Body of pancreas (tissue), 4 donors: ENCODE data around the gene FPR2. TPM values are rescaled to one million over a fixed set of nuclear protein-coding genes. Genes with fewer than 3 reads are reported as not detected.

Experiments
- ATAC-seq: fragments of 150-250 bp; one replicate; pipeline ENCODE4 v1.9.1; 2016
- DNase-seq, 4 donors: peaks; one replicate each; pipeline ENCODE4 v3.0.0-alpha.2; 2019
- H3K27ac ChIP-seq, 4 donors: fragments of 200-600 bp; sonication (generic); 1 replicate in 3 of 4; 2 replicates in 1 of 4; pipeline versions ENCODE4 v1.5.1 to v1.6.1; 2016 to 2019; ENCODE audit warnings: mild to moderate bottlenecking in 1 of 4, mixed read lengths in 1 of 4, moderate library complexity in 1 of 4
- H3K27me3 ChIP-seq, 2 donors: fragments of 200-600 bp; sonication (generic); one replicate each; pipeline ENCODE4 v1.6.0; 2016; ENCODE audit warnings: mild to moderate bottlenecking in 1 of 2
- H3K36me3 ChIP-seq, 2 donors: fragments of 200-600 bp; sonication (generic); replicated peaks in 1 of 2; 2 replicates each; pipeline ENCODE4 v1.5.1; 2016; ENCODE audit warnings: low read depth in 2 of 2; ENCODE audit not compliant: insufficient read depth in 1 of 2
- H3K4me1 ChIP-seq: fragments of 200-600 bp; sonication (generic); one replicate; pipeline ENCODE4 v1.6.0; 2016
- H3K4me3 ChIP-seq, 2 donors: fragments of 200-600 bp; sonication (generic); 1 replicate in 1 of 2; 2 replicates in 1 of 2; pipeline ENCODE4 v1.5.1; 2016 to 2019
- H3K9me3 ChIP-seq, 3 donors: fragments of 200-600 bp; sonication (generic); 1 replicate in 2 of 3; 2 replicates in 1 of 3; pipeline ENCODE4 v1.5.1; 2016
- POLR2A ChIP-seq, 3 donors: fragments of 450-650 bp; IDR thresholded peaks; one replicate each; pipeline ENCODE4 v1.6.1; 2016; ENCODE audit warnings: antibody characterized with exemption in 3 of 3, mild to moderate bottlenecking in 2 of 3
- WGBS, 2 donors: methylation state at CpG; one replicate each; pipeline ENCODE4 v1.1.5; 2017; 5-methylcytosine and 5-hydroxymethylcytosine counted together
- intact Hi-C: fragments of 100-400 bp; cut with DNase I; formaldehyde crosslinking; loops from one replicate; pipeline ENCODE4 v1.15.1; 2023
- total RNA-seq, 2 donors: library from RNA; depleted of rRNA; stranded (reverse); fragments of >200 nt; gene quantifications; one replicate each; pipeline ENCODE4 v1.1.0, GENCODE V29; 2016
- TF ChIP-seq, protein P1 (sequence below), 7 experiments: fragments of 450-650 bp in 4 of 7; fragments of 200-600 bp in 3 of 7; sonication (generic) in 3 of 7; IDR thresholded peaks; one replicate each; pipeline ENCODE4 v1.5.1; 2016 to 2019; ENCODE audit warnings: antibody characterized with exemption in 7 of 7

Gene FPR2
- total RNA-seq, 2 donors from 2014 or later = 0.78 TPM; not detected in 1

- no peaks in the 10 kb centered on the region for H3K9me3 ChIP-seq
- no peaks in the 10 kb centered on the region for H3K27me3 ChIP-seq
- intact Hi-C loops = no loop called here
- H3K27ac ChIP-seq = peak overlapping the region in 1 of 4 donors; percentile 69
- ATAC-seq (no peak), DNase-seq (peak; percentile 11 to 78 (median 18))
- H3K36me3 ChIP-seq = no peaks in the 10 kb centered on the region
- TF ChIP-seq, protein P1, sequence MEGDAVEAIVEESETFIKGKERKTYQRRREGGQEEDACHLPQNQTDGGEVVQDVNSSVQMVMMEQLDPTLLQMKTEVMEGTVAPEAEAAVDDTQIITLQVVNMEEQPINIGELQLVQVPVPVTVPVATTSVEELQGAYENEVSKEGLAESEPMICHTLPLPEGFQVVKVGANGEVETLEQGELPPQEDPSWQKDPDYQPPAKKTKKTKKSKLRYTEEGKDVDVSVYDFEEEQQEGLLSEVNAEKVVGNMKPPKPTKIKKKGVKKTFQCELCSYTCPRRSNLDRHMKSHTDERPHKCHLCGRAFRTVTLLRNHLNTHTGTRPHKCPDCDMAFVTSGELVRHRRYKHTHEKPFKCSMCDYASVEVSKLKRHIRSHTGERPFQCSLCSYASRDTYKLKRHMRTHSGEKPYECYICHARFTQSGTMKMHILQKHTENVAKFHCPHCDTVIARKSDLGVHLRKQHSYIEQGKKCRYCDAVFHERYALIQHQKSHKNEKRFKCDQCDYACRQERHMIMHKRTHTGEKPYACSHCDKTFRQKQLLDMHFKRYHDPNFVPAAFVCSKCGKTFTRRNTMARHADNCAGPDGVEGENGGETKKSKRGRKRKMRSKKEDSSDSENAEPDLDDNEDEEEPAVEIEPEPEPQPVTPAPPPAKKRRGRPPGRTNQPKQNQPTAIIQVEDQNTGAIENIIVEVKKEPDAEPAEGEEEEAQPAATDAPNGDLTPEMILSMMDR (IDR thresholded peaks at IDR 0.05) = no peak
- peak in 1 of 3 donors; percentile 20 for TF ChIP-seq POLR2A (IDR thresholded peaks at IDR 0.05)
- WGBS, 2 donors = 48 to 57% methylated on average over 6 of the region's 6 CpGs
- no peaks in the 10 kb centered on the region for H3K4me1 ChIP-seq
- no peak overlapping the region for H3K4me3 ChIP-seq
These were observed 24.1 kb downstream of the FPR2 start for GRCh38 chr19:51784922-51785690.

- Histone ChIP-seq H3K9me3 (no peaks in the 10 kb centered on the region), H3K36me3 (no peaks in the 10 kb centered on the region), H3K4me1 (no peaks in the 10 kb centered on the region), H3K4me3 (no peak overlapping the region), H3K27ac (peak overlapping the region in 1 of 4 donors; percentile 26), H3K27me3 (no peaks in the 10 kb centered on the region)
- DNase-seq (no peak), ATAC-seq (no peak)
- no peak for TF ChIP-seq POLR2A (IDR thresholded peaks at IDR 0.05)
- TF ChIP-seq, protein P1 (IDR thresholded peaks at IDR 0.05) = no peak
- 36 to 40% methylated on average over 6 of the region's 6 CpGs for WGBS, 2 donors
- intact Hi-C loops = no loop called here
These were observed 25.9 kb downstream of the FPR2 start for GRCh38 chr19:51786646-51787494.

- Histone ChIP-seq H3K36me3 (no peaks in the 10 kb centered on the region), H3K9me3 (no peaks in the 10 kb centered on the region), H3K4me1 (no peaks in the 10 kb centered on the region), H3K27me3 (no peaks in the 10 kb centered on the region), H3K4me3 (no peak overlapping the region), H3K27ac (no peak overlapping the region)
- intact Hi-C loops = no loop called here
- DNase-seq (no peak), ATAC-seq (no peak)
- TF ChIP-seq POLR2A (IDR thresholded peaks at IDR 0.05) = no peak
- TF ChIP-seq, protein P1 (IDR thresholded peaks at IDR 0.05) = no peak
- 44 to 47% methylated on average over 2 of the region's 2 CpGs for WGBS, 2 donors
These were observed 27.0 kb downstream of the FPR2 start for GRCh38 chr19:51788029-51788428.

- intact Hi-C loops = no loop called here
- H3K4me3 ChIP-seq = no peak overlapping the region
- WGBS, 2 donors = 59 to 64% methylated on average over 6 of the region's 6 CpGs
- DNase-seq (peak in 1 of 4 donors; percentile 29), ATAC-seq (no peak)
- no peaks in the 10 kb centered on the region for H3K9me3 ChIP-seq
- no peaks in the 10 kb centered on the region for H3K27me3 ChIP-seq
- H3K4me1 ChIP-seq = no peaks in the 10 kb centered on the region
- no peaks in the 10 kb centered on the region for H3K36me3 ChIP-seq
- peak overlapping the region in 1 of 4 donors; percentile 47 for H3K27ac ChIP-seq
- TF ChIP-seq, protein P1 (IDR thresholded peaks at IDR 0.05) = no peak
- no peak for TF ChIP-seq POLR2A (IDR thresholded peaks at IDR 0.05)
These were observed 28.2 kb downstream of the FPR2 start for GRCh38 chr19:51789061-51789795.
